Ovary (tissue), 1 donor: ENCODE results near the gene TLCD3A.

Experiments used
- EP300 ChIP-seq: sonication (generic); formaldehyde crosslinking; IDR thresholded peaks from one replicate; pipeline ENCODE4 v1.6.1; 2017; ENCODE audit warnings: antibody characterized with exemption
- POLR2A ChIP-seq: fragments of 450-650 bp; IDR thresholded peaks from one replicate; pipeline ENCODE4 v1.6.1; 2017; ENCODE audit warnings: antibody characterized with exemption, mild to moderate bottlenecking, moderate library complexity

GRCh38 chr17:745406-745805 lies 13.0 kb downstream of the TLCD3A start:
- TF ChIP-seq EP300 (no peak), POLR2A (no peak)
